Keratinocyte (primary cell): ENCODE measurements around the gene LRRN4. TPM values are rescaled to one million over a fixed set of nuclear protein-coding genes. Genes with fewer than 3 reads are reported as not detected.

ENCODE experiments used
- DNase-seq: peaks from one replicate; pipeline ENCODE4 v3.0.0-alpha.2; 2011; ENCODE audit warnings: low read depth, missing footprints, low spot score
- FAIRE-seq: peaks from 2 replicates; lab custom pipeline; 2011; peaks lifted over from hg19 to GRCh38; lab: Jason Lieb, UNC
- H2AFZ ChIP-seq: 2 replicates; pipeline ENCODE4 v1.6.0; 2012; ENCODE audit warnings: low read length, control low read depth, inconsistent platforms; ENCODE audit not compliant: control insufficient read depth
- H3K27ac ChIP-seq: 2 replicates; pipeline ENCODE4 v1.5.1; 2011; ENCODE audit warnings: low read length; ENCODE audit not compliant: control insufficient read depth, insufficient read depth
- H3K27me3 ChIP-seq: 3 replicates; pipeline ENCODE4 v1.6.0; 2011; ENCODE audit warnings: low read length; ENCODE audit not compliant: control insufficient read depth, insufficient read depth; ENCODE audit errors: extremely low read depth
- H3K36me3 ChIP-seq, 2 experiments: 2 replicates in 1 of 2; 3 replicates in 1 of 2; pipeline ENCODE4 v1.5.1; 2011; ENCODE audit warnings: low read length in 2 of 2, mild to moderate bottlenecking in 1 of 2; ENCODE audit not compliant: control insufficient read depth in 2 of 2, insufficient read depth in 2 of 2; ENCODE audit errors: extremely low read depth in 1 of 2
- H3K4me1 ChIP-seq: 3 replicates; pipeline ENCODE4 v1.5.1; 2011; ENCODE audit warnings: low read length; ENCODE audit not compliant: control insufficient read depth, insufficient read depth; ENCODE audit errors: extremely low read depth
- H3K4me2 ChIP-seq: 3 replicates; pipeline ENCODE4 v1.6.0; 2011; ENCODE audit warnings: low read depth, low read length; ENCODE audit not compliant: control insufficient read depth, insufficient read depth; ENCODE audit errors: extremely low read depth
- H3K4me3 ChIP-seq, 3 experiments: fragments of 200-600 bp in 1 of 3; sonication (generic) in 1 of 3; 2 replicates in 2 of 3; 3 replicates in 1 of 3; pipeline ENCODE4 v1.5.1; 2011 to 2016; ENCODE audit warnings: low read length in 3 of 3, mild to moderate bottlenecking in 3 of 3, control low read depth in 2 of 3, inconsistent platforms in 1 of 3, low read depth in 1 of 3, mixed read lengths in 1 of 3, mixed run types in 1 of 3, moderate library complexity in 1 of 3; ENCODE audit not compliant: control insufficient read depth in 2 of 3, insufficient read depth in 2 of 3; ENCODE audit errors: extremely low read depth in 1 of 3
- H3K79me2 ChIP-seq: 2 replicates; pipeline ENCODE4 v1.6.0; 2012; ENCODE audit warnings: low read length; ENCODE audit not compliant: control insufficient read depth, insufficient read depth
- H3K9ac ChIP-seq: 3 replicates; pipeline ENCODE4 v1.6.0; 2011; ENCODE audit warnings: low read length; ENCODE audit not compliant: control insufficient read depth, insufficient read depth; ENCODE audit errors: extremely low read depth
- H3K9me1 ChIP-seq: 3 replicates; pipeline ENCODE4 v1.6.0; 2011; ENCODE audit warnings: low read length; ENCODE audit not compliant: control insufficient read depth, insufficient read depth; ENCODE audit errors: extremely low read depth
- H3K9me3 ChIP-seq: 2 replicates; pipeline ENCODE4 v1.5.1; 2012; ENCODE audit warnings: low read depth, low read length; ENCODE audit not compliant: control insufficient read depth
- H4K20me1 ChIP-seq: 3 replicates; pipeline ENCODE4 v1.6.0; 2011; ENCODE audit warnings: low read length; ENCODE audit not compliant: control insufficient read depth, insufficient read depth; ENCODE audit errors: extremely low read depth
- EZH2 ChIP-seq: IDR thresholded peaks from one replicate; pipeline ENCODE4 v1.6.1; 2012; ENCODE audit warnings: inconsistent platforms, mild to moderate bottlenecking, low read length, moderate library complexity
- dilution Hi-C: fragments of 300-500 bp; cut with MboI; formaldehyde crosslinking; loops from one replicate; pipeline ENCODE4 v1.7.0; 2020; ENCODE audit warnings: low sequenced_read_pairs; ENCODE audit not compliant: extremely low pct_ligation_motif_present
- polyA plus RNA-seq, 5 experiments: library from polyadenylated mRNA; depleted of rRNA in 3 of 5; stranded (reverse) in 3 of 5; stranded (forward) in 1 of 5; unstranded in 1 of 5; fragments of >200 nt; gene quantifications; 1 replicate in 1 of 5; 2 replicates in 3 of 5; 3 replicates in 1 of 5; pipeline versions ENCODE4 v1.2.1 to v1.2.3, GENCODE V29; 2011 to 2012; ENCODE audit warnings: missing spikeins in 2 of 5, low read depth in 1 of 5, low replicate concordance in 1 of 5
- TF ChIP-seq, protein P1 (sequence below), 3 experiments: IDR thresholded peaks in 1 of 3; conservative IDR thresholded peaks in 1 of 3; optimal IDR thresholded peaks in 1 of 3; 2 replicates in 2 of 3; 3 replicates in 1 of 3; pipeline versions ENCODE3 to v1.5.1; 2011; ENCODE audit warnings: low read length in 3 of 3, mild to moderate bottlenecking in 3 of 3, moderate library complexity in 2 of 3, control low read depth in 1 of 3, inconsistent platforms in 1 of 3; ENCODE audit not compliant: insufficient read depth in 2 of 3; ENCODE audit errors: extremely low read depth in 1 of 3

LRRN4 gene
- polyA plus RNA-seq, 1 donor (not counting 4 experiments of a cell fraction or from before 2014, with no cell fraction given): 0.14 TPM

DNA sequence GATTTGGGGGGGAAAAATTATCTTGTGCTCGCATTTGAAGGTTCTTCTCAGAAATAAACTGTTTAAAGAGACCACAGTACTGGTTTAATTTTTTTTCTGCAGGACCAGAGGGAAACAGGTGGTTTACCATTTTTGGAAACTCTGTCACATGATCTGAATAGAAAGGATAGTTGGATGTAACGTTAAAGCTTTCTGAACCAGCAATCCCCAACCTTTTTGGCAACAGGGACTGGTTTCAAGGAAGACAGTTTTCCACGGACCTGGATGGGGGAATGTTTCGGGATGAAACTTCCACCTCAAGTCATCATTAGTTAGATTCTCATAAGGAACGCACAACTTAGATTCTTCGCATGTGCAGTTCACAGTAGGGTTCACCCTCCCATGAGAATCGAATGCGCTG is 53.0 kb downstream of the LRRN4 start:
- no peaks in the 10 kb centered on the region for H4K20me1 ChIP-seq
- FAIRE-seq: no peak

DNA sequence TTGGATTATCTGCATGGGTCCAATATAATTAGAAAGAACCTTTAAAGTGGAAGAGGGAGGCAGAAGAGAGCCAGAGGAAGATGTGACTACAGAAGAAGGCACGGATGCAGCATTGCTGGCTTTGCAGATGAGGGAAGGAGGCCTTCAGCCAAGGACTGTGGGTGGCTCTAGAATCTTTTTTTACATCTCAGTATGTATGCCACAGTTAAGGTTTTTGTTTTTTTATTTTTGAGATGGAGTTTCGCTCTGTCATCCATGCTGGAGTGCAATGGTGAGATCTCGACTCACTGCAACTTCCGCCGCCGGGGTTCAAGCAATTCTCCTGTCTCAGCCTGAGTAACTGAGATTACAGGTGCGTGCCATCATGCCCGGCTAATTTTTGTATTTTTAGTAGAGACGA is 54.1 kb downstream of the LRRN4 start:
- Histone ChIP-seq H4K20me1 (no peaks in the 10 kb centered on the region), H3K27me3 (no peaks in the 10 kb centered on the region), H3K36me3 (peaks cover 8 to 11% of the 10 kb centered on the region in 2 experiments), H3K4me2 (no peak overlapping the region), H2AFZ (no peak overlapping the region), H3K4me3 (no peak overlapping the region), H3K9me1 (no peaks in the 10 kb centered on the region), H3K9me3 (no peaks in the 10 kb centered on the region), H3K4me1 (no peaks in the 10 kb centered on the region), H3K79me2 (no peaks in the 10 kb centered on the region), H3K9ac (no peak overlapping the region), H3K27ac (no peak overlapping the region)
- dilution Hi-C loops: no loop called here
- DNase-seq: no peak
- TF ChIP-seq, protein P1, sequence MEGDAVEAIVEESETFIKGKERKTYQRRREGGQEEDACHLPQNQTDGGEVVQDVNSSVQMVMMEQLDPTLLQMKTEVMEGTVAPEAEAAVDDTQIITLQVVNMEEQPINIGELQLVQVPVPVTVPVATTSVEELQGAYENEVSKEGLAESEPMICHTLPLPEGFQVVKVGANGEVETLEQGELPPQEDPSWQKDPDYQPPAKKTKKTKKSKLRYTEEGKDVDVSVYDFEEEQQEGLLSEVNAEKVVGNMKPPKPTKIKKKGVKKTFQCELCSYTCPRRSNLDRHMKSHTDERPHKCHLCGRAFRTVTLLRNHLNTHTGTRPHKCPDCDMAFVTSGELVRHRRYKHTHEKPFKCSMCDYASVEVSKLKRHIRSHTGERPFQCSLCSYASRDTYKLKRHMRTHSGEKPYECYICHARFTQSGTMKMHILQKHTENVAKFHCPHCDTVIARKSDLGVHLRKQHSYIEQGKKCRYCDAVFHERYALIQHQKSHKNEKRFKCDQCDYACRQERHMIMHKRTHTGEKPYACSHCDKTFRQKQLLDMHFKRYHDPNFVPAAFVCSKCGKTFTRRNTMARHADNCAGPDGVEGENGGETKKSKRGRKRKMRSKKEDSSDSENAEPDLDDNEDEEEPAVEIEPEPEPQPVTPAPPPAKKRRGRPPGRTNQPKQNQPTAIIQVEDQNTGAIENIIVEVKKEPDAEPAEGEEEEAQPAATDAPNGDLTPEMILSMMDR (optimal IDR thresholded peaks at IDR 0.05 in 1 of 3, IDR thresholded peaks at IDR 0.05 in 1 of 3, conservative IDR thresholded peaks at IDR 0.05 in 1 of 3; ENCODE audit: extremely low read depth in 1 of 3, insufficient read depth in 2 of 3, low read length in 3 of 3): no peak
- TF ChIP-seq EZH2: no peak
- no peak for FAIRE-seq

More for the DNA sequence above, 53.0 kb downstream of the LRRN4 start:
- Histone ChIP-seq H3K36me3 (peaks cover 3 to 5% of the 10 kb centered on the region in 2 experiments), H3K9ac (no peak overlapping the region), H3K79me2 (no peaks in the 10 kb centered on the region), H2AFZ (no peak overlapping the region), H3K4me1 (no peaks in the 10 kb centered on the region), H3K9me3 (no peaks in the 10 kb centered on the region), H3K4me3 (no peak overlapping the region), H3K9me1 (no peaks in the 10 kb centered on the region), H3K4me2 (no peak overlapping the region), H3K27ac (no peak overlapping the region), H3K27me3 (no peaks in the 10 kb centered on the region)
- dilution Hi-C loops: no loop called here
- no peak for TF ChIP-seq EZH2
- TF ChIP-seq, protein P1 (optimal IDR thresholded peaks at IDR 0.05 in 1 of 3, IDR thresholded peaks at IDR 0.05 in 1 of 3, conservative IDR thresholded peaks at IDR 0.05 in 1 of 3; ENCODE audit: extremely low read depth in 1 of 3, insufficient read depth in 2 of 3, low read length in 3 of 3): no peak
- DNase-seq: no peak
